Stimulated activated CD8-positive, alpha-beta memory T cell treated with anti-CD3 and anti-CD28 coated beads, Interleukin-15, amount 100 ng/mL, for 4 hours (primary cell): ENCODE measurements around the gene RAB11FIP3.
A peak's percentile ranks its signal among the peaks of the same experiment; 100 is the strongest.

Experiments used
- DNase-seq, 2 donors: peaks; one replicate each; pipeline ENCODE4 v3.0.0-alpha.2; 2020; ENCODE audit warnings: low read depth in 2 of 2

Gene RAB11FIP3

GRCh38 chr16:519425-519824 lies 94.0 kb downstream of the RAB11FIP3 start:
- DNase-seq = no peak

GRCh38 chr16:519841-520687 lies 94.6 kb downstream of the RAB11FIP3 start:
- DNase-seq = no peak

- no peak for DNase-seq
Observed at GRCh38 chr16:520847-521246, 95.4 kb downstream of the RAB11FIP3 start.

GRCh38 chr16:521381-522210 lies 96.1 kb downstream of the RAB11FIP3 start:
- no peak for DNase-seq

GRCh38 chr16:522320-523096 lies 97.1 kb downstream of the RAB11FIP3 start:
- no peak for DNase-seq

- DNase-seq = no peak
Observed at GRCh38 chr16:523097-523741, 97.8 kb downstream of the RAB11FIP3 start.

- DNase-seq = no peak
Observed at GRCh38 chr16:524274-525040, 99.0 kb downstream of the RAB11FIP3 start.

GRCh38 chr16:525123-525519 lies 99.7 kb downstream of the RAB11FIP3 start:
- DNase-seq = no peak

GRCh38 chr16:525520-526180 lies 100.2 kb downstream of the RAB11FIP3 start:
- peak; percentile 47 to 64 for DNase-seq

- no peak for DNase-seq
Observed at GRCh38 chr16:526181-527014, 100.9 kb downstream of the RAB11FIP3 start.

- DNase-seq = peak; percentile 73 to 79
Observed at GRCh38 chr16:527015-527903, 101.8 kb downstream of the RAB11FIP3 start, which contains the start of gene CAPN15. Gene CAPN15, plus strand, starts transcription at chr16:527712. Its CDS starts 19,127 bp downstream, at chr16:546839.

GRCh38 chr16:528111-529011 lies 102.9 kb downstream of the RAB11FIP3 start:
- no peak for DNase-seq

- no peak for DNase-seq
Observed at GRCh38 chr16:529012-529575, 103.6 kb downstream of the RAB11FIP3 start.

GRCh38 chr16:530111-530817 lies 104.8 kb downstream of the RAB11FIP3 start:
- DNase-seq = no peak

GRCh38 chr16:531494-532125 lies 106.2 kb downstream of the RAB11FIP3 start:
- DNase-seq = no peak
